HFFc6 (cell line): ENCODE measurements around the gene SDF2. TPM values are rescaled to one million over a fixed set of nuclear protein-coding genes. Genes with fewer than 3 reads are reported as not detected.

Experiments
- DNase-seq: peaks from one replicate; pipeline ENCODE4 v3.0.0-alpha.2; 2018
- H3K27ac Mint-ChIP-seq: 2 replicates; pipeline ENCODE4 v1.8.0; 2020; ENCODE audit warnings: mild to moderate bottlenecking, mixed read lengths
- H3K27me3 Mint-ChIP-seq: 2 replicates; pipeline ENCODE4 v1.8.0; 2021; ENCODE audit warnings: mild to moderate bottlenecking, moderate library complexity, mixed read lengths; ENCODE audit not compliant: insufficient read depth
- H3K36me3 Mint-ChIP-seq: 2 replicates; pipeline ENCODE4 v1.8.0; 2021; ENCODE audit warnings: low read depth, mixed read lengths
- H3K4me1 Mint-ChIP-seq: 2 replicates; pipeline ENCODE4 v1.8.0; 2020; ENCODE audit warnings: low read depth, mixed read lengths
- H3K4me3 Mint-ChIP-seq: 2 replicates; pipeline ENCODE4 v1.8.0; 2020; ENCODE audit warnings: mild to moderate bottlenecking, moderate library complexity, mixed read lengths
- H3K9me3 Mint-ChIP-seq: 2 replicates; pipeline ENCODE4 v1.8.0; 2020; ENCODE audit warnings: mild to moderate bottlenecking, mixed read lengths
- CTCF ChIP-seq: fragments of 200-600 bp; sonication (generic); IDR thresholded peaks from 2 replicates; pipeline ENCODE4 v1.5.0; 2021; ENCODE audit warnings: antibody characterized with exemption, mild to moderate bottlenecking
- long read RNA-seq: library from polyadenylated mRNA; unstranded; transcript quantifications from one replicate; pipeline ENCODE4 v2.0.0, GENCODE V29; 2019
- total RNA-seq, 6 experiments: library from RNA; stranded (reverse); fragmentation: NEBNext Ultra II Directional; extraction: Animal tissue kit (Norgen Biotek cat#: 25700); gene quantifications; 2 replicates in 1 of 6; 3 replicates in 5 of 6; pipeline ENCODE4 v1.2.3, GENCODE V29; 2021

The SDF2 gene
- 10 to 100 TPM; 65.8 to 96.8 (median 71.5) TPM for total RNA-seq
- long read RNA-seq, transcript SDF2-201 (3 exons, 1,568 nt), result major isoform, 129 of 147 reads
- long read RNA-seq, transcript SDF2-210 (3 exons, 1,025 nt), result minor isoform, 11 of 147 reads
- long read RNA-seq, partial matches to known transcripts, result 0 of 147 reads
- long read RNA-seq, other reads (novel, unspliced or antisense), result 2 of 147 reads

- Mint-ChIP-seq H3K4me3 (peak within 1 kb of the TSS; percentile 99), H3K36me3 (peaks cover 48% of the 10 kb centered on the region), H3K27me3 (peaks cover 6% of the 10 kb centered on the region), H3K9me3 (no peaks in the 10 kb centered on the region), H3K27ac (peak within 1 kb of the TSS; percentile 100), H3K4me1 (peaks cover 55% of the 10 kb centered on the region)
- DNase-seq, result peak; percentile 76
- peak; percentile 29 for TF ChIP-seq CTCF
Measured at GRCh38 chr17:28661635-28662526, at the start of gene SDF2, which contains the start of gene SUPT6H. Gene SDF2 (minus strand): TSS chr17:28661906. CDS start chr17:28661876, 30 bp downstream. Gene SUPT6H (plus strand): TSS chr17:28662205. CDS start chr17:28673402, 11,197 bp downstream.

GRCh38 chr17:28710861-28711722, 49.4 kb upstream of the SDF2 start:
- Mint-ChIP-seq H3K9me3 (no peaks in the 10 kb centered on the region), H3K36me3 (peaks cover 31% of the 10 kb centered on the region), H3K4me1 (peaks cover 31% of the 10 kb centered on the region), H3K4me3 (peak overlapping the region; percentile 90), H3K27me3 (peaks cover 8% of the 10 kb centered on the region), H3K27ac (peak overlapping the region; percentile 96)
- DNase-seq, result peak; percentile 82
- peak; percentile 71 for TF ChIP-seq CTCF

GRCh38 chr17:28707339-28707720, 45.6 kb upstream of the SDF2 start:
- no peak for DNase-seq
- Mint-ChIP-seq H3K27ac (no peak overlapping the region), H3K36me3 (peaks cover 12% of the 10 kb centered on the region; the same call in 1 of the 2 replicates), H3K27me3 (peaks cover 5% of the 10 kb centered on the region), H3K4me1 (peaks cover 16% of the 10 kb centered on the region), H3K4me3 (no peak overlapping the region), H3K9me3 (no peaks in the 10 kb centered on the region)
- TF ChIP-seq CTCF, result no peak

- peaks cover 5% of the 10 kb centered on the region for H3K27me3 Mint-ChIP-seq
- no peaks in the 10 kb centered on the region for H3K9me3 Mint-ChIP-seq
- DNase-seq, result no peak
- no peak for TF ChIP-seq CTCF
- H3K36me3 Mint-ChIP-seq, result peaks cover 13% of the 10 kb centered on the region; the same call in 1 of the 2 replicates
- peaks cover 10% of the 10 kb centered on the region for H3K4me1 Mint-ChIP-seq
- no peak overlapping the region for H3K27ac Mint-ChIP-seq
- H3K4me3 Mint-ChIP-seq, result no peak overlapping the region
Measured at GRCh38 chr17:28706471-28707338, 45.0 kb upstream of the SDF2 start.
